PC-3 (cell line): ENCODE data around the gene ABCA2. TPM values are rescaled to one million over a fixed set of nuclear protein-coding genes. Genes with fewer than 3 reads are reported as not detected.

Experiments
- ATAC-seq: fragments of 200-7000 bp; cut with Tn5 transposase; 2 replicates; pipeline ENCODE4 v1.9.1; 2020; ENCODE audit warnings: mild to moderate bottlenecking, moderate library complexity
- BruUV-seq: library from RNA; stranded (reverse); fragments of 400-500 nt; replicated peaks from 2 replicates; lab custom pipeline; 2021; lab: Mats Ljungman, UMichigan
- CTCF ChIA-PET: fragments of 300-600 bp; sonication (Branson Sonifier 250); formaldehyde crosslinking; loops from one replicate; lab custom pipeline; 2022; ENCODE audit warnings: antibody characterized with exemption; lab: Charles Lee
- POLR2A ChIA-PET: fragments of 300-600 bp; sonication (Branson Sonifier 250); formaldehyde crosslinking; loops from one replicate; lab custom pipeline; 2022; ENCODE audit warnings: antibody characterized with exemption; ENCODE audit not compliant: unreplicated experiment; lab: Charles Lee
- DNase-seq: peaks from one replicate; pipeline ENCODE4 v3.0.0-alpha.2; 2015
- H2AFZ ChIP-seq: fragments of 300-600 bp; sonication (generic); 2 replicates; pipeline ENCODE4 v1.6.0; 2016; ENCODE audit warnings: antibody characterized with exemption, low read length
- H3F3A ChIP-seq: fragments of 300-600 bp; sonication (generic); one replicate; pipeline ENCODE4 v1.6.0; 2017; ENCODE audit warnings: antibody characterized with exemption, low read length, control low read depth, mild to moderate bottlenecking; ENCODE audit not compliant: unreplicated experiment
- H3K27ac ChIP-seq: fragments of 300-600 bp; sonication (generic); 2 replicates; pipeline ENCODE4 v1.5.1; 2016; ENCODE audit warnings: mild to moderate bottlenecking, low read length
- H3K27me3 ChIP-seq: fragments of 300-600 bp; sonication (generic); 2 replicates; pipeline ENCODE4 v1.6.1; 2016; ENCODE audit warnings: low read length, mixed read lengths
- H3K36me3 ChIP-seq: fragments of 300-600 bp; sonication (generic); 2 replicates; pipeline ENCODE4 v1.6.1; 2016; ENCODE audit warnings: low read depth, mixed run types, low read length, mixed read lengths
- H3K4me1 ChIP-seq: fragments of 300-600 bp; sonication (generic); 2 replicates; pipeline ENCODE4 v1.5.1; 2016; ENCODE audit warnings: low read length; ENCODE audit not compliant: insufficient read depth
- H3K4me2 ChIP-seq: fragments of 300-600 bp; sonication (generic); 2 replicates; pipeline ENCODE4 v1.6.0; 2016; ENCODE audit warnings: low read length
- H3K4me3 ChIP-seq: fragments of 300-600 bp; sonication (generic); 2 replicates; pipeline ENCODE4 v1.5.1; 2016; ENCODE audit warnings: mild to moderate bottlenecking, low read length, mixed read lengths
- H3K79me2 ChIP-seq: fragments of 300-600 bp; sonication (generic); 2 replicates; pipeline ENCODE4 v1.6.1; 2017; ENCODE audit warnings: low read length, mixed read lengths
- H3K9ac ChIP-seq: fragments of 300-600 bp; sonication (generic); 2 replicates; pipeline ENCODE4 v1.6.0; 2016; ENCODE audit warnings: mild to moderate bottlenecking, low read length
- H3K9me2 ChIP-seq: fragments of 300-600 bp; sonication (generic); replicated peaks from 2 replicates; pipeline ENCODE4 v1.6.1; 2016; ENCODE audit warnings: mixed run types, low read length, mixed read lengths
- H3K9me3 ChIP-seq: fragments of 300-600 bp; sonication (generic); 2 replicates; pipeline ENCODE4 v1.6.1; 2016; ENCODE audit warnings: low read length, mixed read lengths
- H4K20me1 ChIP-seq: fragments of 300-600 bp; sonication (generic); 2 replicates; pipeline ENCODE4 v1.6.1; 2016; ENCODE audit warnings: low read length, mixed read lengths
- EZH2 ChIP-seq: fragments of 300-600 bp; sonication (generic); IDR thresholded peaks from one replicate; pipeline ENCODE4 v1.6.1; 2017; ENCODE audit warnings: antibody characterized with exemption, mild to moderate bottlenecking, low read length; ENCODE audit not compliant: unreplicated experiment
- EZH2phosphoT487 ChIP-seq: fragments of 300-600 bp; sonication (generic); IDR thresholded peaks from 2 replicates; pipeline ENCODE4 v1.6.1; 2018; ENCODE audit warnings: mild to moderate bottlenecking, antibody characterized with exemption, low read length, borderline replicate concordance
- intact Hi-C: fragments of 100-400 bp; cut with micrococcal nuclease; formaldehyde crosslinking; loops from 2 replicates; pipeline ENCODE4 v1.9.0; 2023
- total RNA-seq: library from RNA; depleted of rRNA; stranded (reverse); fragments of >200 nt; gene quantifications from 2 replicates; pipeline ENCODE4 v1.2.3, GENCODE V29; 2014
- TF ChIP-seq, protein P1 (sequence below): fragments of 300-600 bp; sonication (generic); conservative IDR thresholded peaks from 2 replicates; pipeline ENCODE4 v1.5.1; 2017; ENCODE audit warnings: antibody characterized with exemption, low read depth, mild to moderate bottlenecking, low read length

Gene ABCA2
- total RNA-seq, 1 experiment from 2014 or later = 31.5 TPM

DNA sequence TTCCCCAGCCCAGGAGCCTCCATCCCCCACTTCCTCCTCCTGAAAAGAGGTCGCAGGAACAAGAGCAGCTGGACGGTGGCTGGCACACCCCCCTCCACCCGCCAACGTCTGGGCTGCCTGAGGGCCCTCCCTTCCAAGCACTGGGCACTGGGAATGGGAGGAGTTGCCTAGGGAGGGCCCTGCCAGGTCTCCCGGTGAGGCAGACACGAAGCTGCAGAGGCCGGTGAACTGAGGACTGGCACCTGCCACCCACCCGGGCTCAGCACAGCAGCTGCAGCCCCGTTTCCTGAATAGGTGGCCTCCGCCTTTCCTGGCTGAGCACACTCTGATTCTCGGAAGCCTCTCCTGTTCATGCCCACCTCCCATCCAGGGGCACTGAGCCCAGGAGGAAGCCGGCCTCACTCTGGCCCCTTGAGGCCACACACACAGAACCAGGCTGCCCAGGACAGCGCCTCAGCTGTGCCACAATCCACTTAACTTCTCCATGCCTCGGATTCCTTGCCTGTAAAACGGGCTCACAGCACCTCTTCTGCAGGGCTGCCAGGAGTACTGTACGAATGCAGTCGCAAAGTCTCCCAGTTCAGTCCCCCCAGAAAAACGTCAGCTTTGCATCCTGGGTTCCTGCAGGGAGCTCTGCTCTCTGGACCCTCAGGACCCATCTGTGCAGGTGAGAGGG, 16.6 kb upstream of the ABCA2 start:
- peaks cover 9% of the 10 kb centered on the region; the same call in 1 of the 2 replicates for H3K4me1 ChIP-seq
- H4K20me1 ChIP-seq = peaks cover 7% of the 10 kb centered on the region; the same call in 1 of the 2 replicates
- TF ChIP-seq EZH2 (no peak), EZH2phosphoT487 (no peak)
- TF ChIP-seq, protein P1, sequence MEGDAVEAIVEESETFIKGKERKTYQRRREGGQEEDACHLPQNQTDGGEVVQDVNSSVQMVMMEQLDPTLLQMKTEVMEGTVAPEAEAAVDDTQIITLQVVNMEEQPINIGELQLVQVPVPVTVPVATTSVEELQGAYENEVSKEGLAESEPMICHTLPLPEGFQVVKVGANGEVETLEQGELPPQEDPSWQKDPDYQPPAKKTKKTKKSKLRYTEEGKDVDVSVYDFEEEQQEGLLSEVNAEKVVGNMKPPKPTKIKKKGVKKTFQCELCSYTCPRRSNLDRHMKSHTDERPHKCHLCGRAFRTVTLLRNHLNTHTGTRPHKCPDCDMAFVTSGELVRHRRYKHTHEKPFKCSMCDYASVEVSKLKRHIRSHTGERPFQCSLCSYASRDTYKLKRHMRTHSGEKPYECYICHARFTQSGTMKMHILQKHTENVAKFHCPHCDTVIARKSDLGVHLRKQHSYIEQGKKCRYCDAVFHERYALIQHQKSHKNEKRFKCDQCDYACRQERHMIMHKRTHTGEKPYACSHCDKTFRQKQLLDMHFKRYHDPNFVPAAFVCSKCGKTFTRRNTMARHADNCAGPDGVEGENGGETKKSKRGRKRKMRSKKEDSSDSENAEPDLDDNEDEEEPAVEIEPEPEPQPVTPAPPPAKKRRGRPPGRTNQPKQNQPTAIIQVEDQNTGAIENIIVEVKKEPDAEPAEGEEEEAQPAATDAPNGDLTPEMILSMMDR = no peak
- no peaks in the 10 kb centered on the region for H3F3A ChIP-seq
- H2AFZ ChIP-seq = no peak overlapping the region
- H3K9me3 ChIP-seq = no peaks in the 10 kb centered on the region
- peak; percentile 45 for DNase-seq
- H3K9me2 ChIP-seq = no peaks in the 10 kb centered on the region
- H3K9ac ChIP-seq = peak overlapping the region; percentile 44; the same call in 1 of the 2 replicates
- BruUV-seq = no TSS peak
- ChIA-PET CTCF (interaction anchor here (1.3 kb wide), 1 partner anchor 15 kb away, joined by 4 read pairs; no protein-coding TSS in a partner anchor), POLR2A (no interaction called here)
- peak overlapping the region; percentile 95 for H3K4me2 ChIP-seq
- intact Hi-C loops = no loop called here
- H3K27ac ChIP-seq = no peak overlapping the region
- H3K4me3 ChIP-seq = peak overlapping the region; percentile 76
- no peaks in the 10 kb centered on the region for H3K27me3 ChIP-seq
- no peaks in the 10 kb centered on the region for H3K36me3 ChIP-seq
- ATAC-seq = peak; percentile 53
- peaks cover 24% of the 10 kb centered on the region for H3K79me2 ChIP-seq

DNA sequence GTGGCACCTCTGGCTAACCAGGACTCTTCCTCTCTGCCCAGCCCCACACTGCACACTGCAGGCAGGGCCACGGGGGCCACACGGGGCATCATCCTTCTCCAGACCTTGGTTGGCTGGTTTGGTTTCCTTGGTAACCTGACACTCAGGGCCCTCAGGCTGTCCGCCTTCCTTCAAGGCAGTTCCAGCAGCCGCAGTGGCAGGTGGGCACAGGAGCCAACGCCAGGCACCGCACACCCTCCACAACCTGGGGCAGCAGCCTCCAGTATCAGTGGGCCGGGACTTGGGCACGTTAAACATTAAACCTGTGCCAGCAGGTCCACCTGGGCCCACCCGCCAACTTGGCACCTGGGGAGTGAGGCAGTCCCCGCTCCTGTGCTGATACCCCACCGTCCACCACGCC, 16.0 kb upstream of the ABCA2 start:
- Histone ChIP-seq H3K4me3 (peak overlapping the region; percentile 76; the same call in 1 of the 2 replicates), H3K9ac (no peak overlapping the region)
- DNase-seq = no peak

More for the DNA sequence above, 16.0 kb upstream of the ABCA2 start:
- Histone ChIP-seq H3K4me2 (peak overlapping the region; percentile 95), H3F3A (no peaks in the 10 kb centered on the region), H4K20me1 (peaks cover 7% of the 10 kb centered on the region; the same call in 1 of the 2 replicates), H3K36me3 (no peaks in the 10 kb centered on the region), H3K27me3 (no peaks in the 10 kb centered on the region), H3K9me2 (no peaks in the 10 kb centered on the region), H3K9me3 (no peaks in the 10 kb centered on the region), H3K4me1 (peaks cover 9% of the 10 kb centered on the region; the same call in 1 of the 2 replicates), H2AFZ (no peak overlapping the region), H3K27ac (no peak overlapping the region), H3K79me2 (peaks cover 24% of the 10 kb centered on the region)
- no peak for ATAC-seq
- ChIA-PET CTCF (interaction anchor here (1.3 kb wide), 1 partner anchor 14 kb away, joined by 4 read pairs; no protein-coding TSS in a partner anchor), POLR2A (no interaction called here)
- TF ChIP-seq EZH2 = no peak
- TF ChIP-seq, protein P1 = no peak
- TF ChIP-seq EZH2phosphoT487 = no peak
- BruUV-seq = TSS peak; percentile 29
- intact Hi-C loops = no loop called here
